DOHH2 (cell line): ENCODE measurements around the gene RPTOR.

Experiments used
- H3F3A ChIP-seq: fragments of 200-600 bp; sonication (generic), shearing (Covaris generic); 2 replicates; pipeline ENCODE4 v1.6.0; 2016; ENCODE audit warnings: antibody characterized with exemption, mild to moderate bottlenecking; ENCODE audit not compliant: control insufficient read depth, insufficient read depth
- H3K27ac ChIP-seq: fragments of 200-600 bp; sonication (generic); 2 replicates; pipeline ENCODE4 v1.5.1; 2014; ENCODE audit warnings: low read depth, mild to moderate bottlenecking, low read length, moderate library complexity
- H3K27me3 ChIP-seq: fragments of 200-600 bp; sonication (generic); 2 replicates; pipeline ENCODE4 v1.6.1; 2014; ENCODE audit warnings: mild to moderate bottlenecking, low read length, mixed read lengths; ENCODE audit not compliant: control insufficient read depth
- H3K36me3 ChIP-seq: fragments of 200-600 bp; sonication (generic); 2 replicates; pipeline ENCODE4 v1.6.1; 2014; ENCODE audit warnings: mild to moderate bottlenecking, low read length, moderate library complexity, mixed read lengths; ENCODE audit not compliant: control insufficient read depth
- H3K4me1 ChIP-seq: fragments of 200-600 bp; sonication (generic); 2 replicates; pipeline ENCODE4 v1.6.1; 2014; ENCODE audit warnings: mild to moderate bottlenecking, low read length, mixed read lengths; ENCODE audit not compliant: control insufficient read depth
- H3K4me2 ChIP-seq: fragments of 200-600 bp; sonication (generic); 2 replicates; pipeline ENCODE4 v1.6.0; 2014; ENCODE audit warnings: mild to moderate bottlenecking, low read length, moderate library complexity
- H3K4me3 ChIP-seq: fragments of 200-600 bp; sonication (generic); 2 replicates; pipeline ENCODE4 v1.5.1; 2014; ENCODE audit warnings: mild to moderate bottlenecking, low read length, mixed read lengths
- H3K79me2 ChIP-seq: fragments of 200-600 bp; sonication (generic); 2 replicates; pipeline ENCODE4 v1.6.1; 2014; ENCODE audit warnings: mild to moderate bottlenecking, low read length, mixed read lengths; ENCODE audit not compliant: control insufficient read depth
- H3K9me2 ChIP-seq: fragments of 200-600 bp; sonication (generic); replicated peaks from 2 replicates; pipeline ENCODE4 v1.6.1; 2014; ENCODE audit warnings: mild to moderate bottlenecking, low read length, mixed read lengths; ENCODE audit not compliant: control insufficient read depth
- H3K9me3 ChIP-seq: fragments of 200-600 bp; sonication (generic); 2 replicates; pipeline ENCODE4 v1.6.1; 2014; ENCODE audit warnings: antibody characterized with exemption, low read length, mixed read lengths; ENCODE audit not compliant: control insufficient read depth, insufficient read depth
- H4K20me1 ChIP-seq: fragments of 200-600 bp; sonication (generic); 2 replicates; pipeline ENCODE4 v1.6.0; 2014; ENCODE audit warnings: low read depth, mild to moderate bottlenecking, antibody characterized with exemption, low read length, moderate library complexity; ENCODE audit not compliant: control insufficient read depth, insufficient read depth
- CTCF ChIP-seq: fragments of 200-600 bp; sonication (generic); IDR thresholded peaks from one replicate; pipeline ENCODE4 v1.5.1; 2014; ENCODE audit warnings: antibody characterized with exemption, mild to moderate bottlenecking, low read depth, low read length; ENCODE audit not compliant: poor library complexity, severe bottlenecking
- EZH2phosphoT487 ChIP-seq: fragments of 200-600 bp; sonication (generic); IDR thresholded peaks from 2 replicates; pipeline ENCODE4 v1.6.1; 2017; ENCODE audit warnings: borderline replicate concordance, mild to moderate bottlenecking, antibody characterized with exemption, low read length, moderate library complexity, mixed read lengths

Gene RPTOR

DNA sequence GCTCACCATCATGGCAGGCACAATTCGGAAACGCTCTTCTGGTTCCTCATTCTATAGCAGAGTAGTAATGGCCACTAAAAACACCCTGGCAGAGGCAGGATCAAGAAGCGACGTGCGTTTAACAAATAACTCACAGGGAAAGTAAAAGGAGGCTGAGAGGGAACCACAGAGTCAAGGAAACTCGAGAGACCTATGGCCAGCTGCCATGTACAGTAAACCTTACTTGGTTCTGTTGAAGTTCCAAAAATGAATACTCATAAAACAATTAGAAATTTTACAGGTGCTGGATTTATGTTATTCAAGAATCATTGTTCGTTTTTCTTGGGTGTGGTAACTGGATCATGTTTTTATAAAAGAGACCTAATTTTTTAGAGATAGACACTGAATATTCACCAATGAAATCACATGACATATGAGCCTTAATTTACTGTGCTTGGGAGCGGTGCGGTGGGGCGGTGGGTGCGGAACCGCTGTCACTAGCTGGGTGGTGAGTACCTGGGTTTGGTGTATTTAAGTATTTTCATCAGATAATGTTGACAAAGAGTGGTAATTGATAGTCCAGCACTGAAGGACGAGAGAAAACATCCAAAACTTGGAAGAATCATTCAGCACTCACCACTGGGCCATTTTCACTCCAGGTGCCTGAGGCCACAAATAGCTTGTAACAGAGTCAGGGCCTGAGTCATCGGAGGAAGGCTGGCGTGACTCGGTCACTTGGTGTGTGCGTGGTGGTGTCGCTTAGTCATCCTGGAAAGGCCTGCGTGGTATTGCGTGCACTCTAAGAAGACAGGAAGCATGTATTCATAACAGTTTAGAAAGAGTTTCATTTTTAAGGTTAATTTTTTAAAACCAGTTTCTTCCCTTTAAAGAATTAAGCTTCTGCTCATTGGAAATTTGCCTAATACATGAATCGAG is 311.6 kb downstream of the RPTOR start:
- peaks cover 4% of the 10 kb centered on the region; the same call in 1 of the 2 replicates for H3K36me3 ChIP-seq
- H3K79me2 ChIP-seq = no peaks in the 10 kb centered on the region
- no peaks in the 10 kb centered on the region for H3K9me3 ChIP-seq
- no peaks in the 10 kb centered on the region for H4K20me1 ChIP-seq
- H3K9me2 ChIP-seq = no peaks in the 10 kb centered on the region
- no peak overlapping the region for H3K27ac ChIP-seq
- no peaks in the 10 kb centered on the region for H3F3A ChIP-seq
- H3K4me1 ChIP-seq = no peaks in the 10 kb centered on the region
- no peak overlapping the region for H3K4me3 ChIP-seq
- no peak overlapping the region for H3K4me2 ChIP-seq
- H3K27me3 ChIP-seq = no peaks in the 10 kb centered on the region
- TF ChIP-seq EZH2phosphoT487 (no peak), CTCF (no peak)

DNA sequence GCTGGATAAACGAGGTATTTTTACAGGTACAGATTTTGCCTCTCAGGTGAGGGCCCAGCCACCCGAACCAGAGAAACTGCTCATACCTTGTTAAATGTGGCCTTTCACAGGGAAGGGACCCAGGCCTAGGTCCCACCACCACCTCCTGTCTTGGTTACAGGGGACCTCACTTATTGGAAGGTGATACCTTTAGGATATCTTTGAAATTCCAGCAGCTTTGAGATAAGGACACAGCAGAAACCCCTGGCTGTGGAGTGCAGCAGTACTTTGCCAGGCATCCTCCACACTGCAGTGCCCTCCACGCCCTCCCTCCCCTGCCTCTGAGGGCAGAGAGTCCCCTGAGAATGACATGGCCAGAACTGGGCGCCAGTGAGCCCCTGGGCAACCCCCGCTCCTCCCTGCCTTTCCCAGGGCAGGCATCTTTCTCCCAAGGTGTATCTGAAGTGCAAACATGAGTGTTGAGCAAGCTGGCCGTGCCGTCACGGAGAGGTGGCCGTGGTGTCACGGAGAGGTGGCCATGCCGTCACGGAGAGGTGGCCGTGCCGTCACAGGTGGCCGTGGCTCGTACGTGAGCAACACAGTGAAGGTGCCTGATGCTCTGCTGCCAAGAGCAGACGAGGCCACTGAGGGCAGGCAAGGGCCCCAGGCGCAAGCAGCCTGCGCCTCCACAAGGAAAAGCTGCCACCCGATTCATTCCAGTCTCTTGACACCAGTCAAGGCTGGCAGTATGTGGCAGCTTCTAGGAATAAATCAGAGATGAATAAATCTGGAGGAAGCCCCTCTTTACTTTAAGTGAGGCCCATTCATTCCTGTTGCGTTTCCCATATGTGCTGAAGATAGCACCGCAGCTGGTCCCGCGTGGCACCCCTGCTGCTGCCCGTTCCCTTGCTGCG is 312.5 kb downstream of the RPTOR start:
- Histone ChIP-seq H3K79me2 (no peaks in the 10 kb centered on the region), H3F3A (no peaks in the 10 kb centered on the region), H3K4me2 (no peak overlapping the region)

GRCh38 chr17:80857756-80858171 is 313.1 kb downstream of the RPTOR start:
- Histone ChIP-seq H3K4me3 (no peak overlapping the region), H3F3A (no peaks in the 10 kb centered on the region), H3K4me1 (no peaks in the 10 kb centered on the region), H3K27ac (no peak overlapping the region), H3K9me3 (no peaks in the 10 kb centered on the region), H4K20me1 (no peaks in the 10 kb centered on the region), H3K27me3 (no peaks in the 10 kb centered on the region), H3K79me2 (no peaks in the 10 kb centered on the region), H3K36me3 (peaks cover 9% of the 10 kb centered on the region), H3K9me2 (no peaks in the 10 kb centered on the region), H3K4me2 (no peak overlapping the region)
- TF ChIP-seq EZH2phosphoT487 (no peak), CTCF (no peak)

More for the DNA sequence above, 312.5 kb downstream of the RPTOR start:
- Histone ChIP-seq H4K20me1 (no peaks in the 10 kb centered on the region), H3K4me1 (no peaks in the 10 kb centered on the region), H3K27me3 (no peaks in the 10 kb centered on the region), H3K4me3 (no peak overlapping the region), H3K27ac (no peak overlapping the region), H3K36me3 (peaks cover 7% of the 10 kb centered on the region), H3K9me2 (no peaks in the 10 kb centered on the region), H3K9me3 (no peaks in the 10 kb centered on the region)
- TF ChIP-seq CTCF (no peak), EZH2phosphoT487 (no peak)
